MCF 10A (cell line): ENCODE data around the gene IFNA1. TPM values are rescaled to one million over a fixed set of nuclear protein-coding genes. Genes with fewer than 3 reads are reported as not detected.

Source experiments
- BruUV-seq: library from RNA; stranded (reverse); fragments of 400-500 nt; replicated peaks from 2 replicates; lab custom pipeline; 2021; lab: Mats Ljungman, UMichigan
- CTCF ChIA-PET: fragments of 300-600 bp; sonication (Branson Sonifier 250); formaldehyde crosslinking; extraction: SDS; loops from one replicate; lab custom pipeline; 2021; ENCODE audit warnings: antibody characterized with exemption, inconsistent platforms; lab: Yijun Ruan, JAX
- POLR2A ChIA-PET: fragments of 300-600, 350-650 bp; sonication (Branson Sonifier 250); formaldehyde crosslinking; extraction: SDS; loops from one replicate; lab custom pipeline; 2020; ENCODE audit warnings: antibody characterized with exemption, inconsistent platforms; lab: Yijun Ruan, JAX
- DNase-seq: peaks from one replicate; pipeline ENCODE4 v3.0.0-alpha.2; 2018; ENCODE audit not compliant: unreplicated experiment
- H3K27ac Mint-ChIP-seq: one replicate; pipeline ENCODE4 v1.8.0; 2022; ENCODE audit warnings: mild to moderate bottlenecking, low read depth, mixed read lengths; ENCODE audit not compliant: unreplicated experiment
- H3K27me3 Mint-ChIP-seq: one replicate; pipeline ENCODE4 v1.8.0; 2022; ENCODE audit warnings: mixed read lengths; ENCODE audit not compliant: insufficient read depth, unreplicated experiment
- H3K36me3 Mint-ChIP-seq: one replicate; pipeline ENCODE4 v1.8.0; 2022; ENCODE audit warnings: mild to moderate bottlenecking, moderate library complexity, mixed read lengths; ENCODE audit not compliant: insufficient read depth, unreplicated experiment
- H3K4me1 Mint-ChIP-seq: one replicate; pipeline ENCODE4 v1.8.0; 2022; ENCODE audit warnings: mixed read lengths; ENCODE audit not compliant: insufficient read depth, unreplicated experiment
- H3K4me3 Mint-ChIP-seq: one replicate; pipeline ENCODE4 v1.8.0; 2022; ENCODE audit warnings: mild to moderate bottlenecking, moderate library complexity, mixed read lengths; ENCODE audit not compliant: unreplicated experiment
- H3K9me3 Mint-ChIP-seq: one replicate; pipeline ENCODE4 v1.8.0; 2022; ENCODE audit warnings: mixed read lengths; ENCODE audit not compliant: unreplicated experiment
- intact Hi-C: fragments of 100-400 bp; cut with micrococcal nuclease; formaldehyde crosslinking; loops from 2 replicates; pipeline ENCODE4 v1.14.1; 2022
- total RNA-seq: library from RNA; stranded (reverse); gene quantifications from 2 replicates; pipeline ENCODE4 v1.2.3, GENCODE V29; 2022
- TF ChIP-seq, protein P1 (sequence below): fragments of 200-600 bp; IDR thresholded peaks from one replicate; pipeline ENCODE4 v1.8.0; 2022; ENCODE audit warnings: antibody characterized with exemption, mild to moderate bottlenecking; ENCODE audit not compliant: unreplicated experiment

The IFNA1 gene
- total RNA-seq, 1 experiment from 2014 or later, result not detected

DNA sequence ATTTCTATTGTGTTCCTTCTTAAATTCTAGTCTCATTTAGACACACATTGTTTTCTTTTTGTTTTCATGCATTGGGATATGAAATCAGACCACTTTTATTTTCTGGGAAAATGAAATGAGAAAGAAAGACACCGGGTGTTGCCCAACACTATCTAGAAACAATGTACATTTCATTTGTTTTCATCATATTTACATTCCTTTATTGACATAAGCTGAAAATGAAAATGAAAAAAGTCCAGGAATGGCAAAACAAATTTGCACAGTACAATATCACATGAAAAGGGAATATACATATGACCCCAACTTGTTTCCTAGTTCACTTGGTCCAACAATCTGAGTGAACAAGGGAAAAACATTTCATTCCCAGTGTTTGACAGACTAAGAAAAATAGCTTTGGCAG, 21.1 kb downstream of the IFNA1 start:
- TF ChIP-seq, protein P1, sequence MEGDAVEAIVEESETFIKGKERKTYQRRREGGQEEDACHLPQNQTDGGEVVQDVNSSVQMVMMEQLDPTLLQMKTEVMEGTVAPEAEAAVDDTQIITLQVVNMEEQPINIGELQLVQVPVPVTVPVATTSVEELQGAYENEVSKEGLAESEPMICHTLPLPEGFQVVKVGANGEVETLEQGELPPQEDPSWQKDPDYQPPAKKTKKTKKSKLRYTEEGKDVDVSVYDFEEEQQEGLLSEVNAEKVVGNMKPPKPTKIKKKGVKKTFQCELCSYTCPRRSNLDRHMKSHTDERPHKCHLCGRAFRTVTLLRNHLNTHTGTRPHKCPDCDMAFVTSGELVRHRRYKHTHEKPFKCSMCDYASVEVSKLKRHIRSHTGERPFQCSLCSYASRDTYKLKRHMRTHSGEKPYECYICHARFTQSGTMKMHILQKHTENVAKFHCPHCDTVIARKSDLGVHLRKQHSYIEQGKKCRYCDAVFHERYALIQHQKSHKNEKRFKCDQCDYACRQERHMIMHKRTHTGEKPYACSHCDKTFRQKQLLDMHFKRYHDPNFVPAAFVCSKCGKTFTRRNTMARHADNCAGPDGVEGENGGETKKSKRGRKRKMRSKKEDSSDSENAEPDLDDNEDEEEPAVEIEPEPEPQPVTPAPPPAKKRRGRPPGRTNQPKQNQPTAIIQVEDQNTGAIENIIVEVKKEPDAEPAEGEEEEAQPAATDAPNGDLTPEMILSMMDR, result no peak
- Mint-ChIP-seq H3K9me3 (no peaks in the 10 kb centered on the region), H3K36me3 (no peaks in the 10 kb centered on the region), H3K27ac (no peak overlapping the region), H3K4me1 (no peaks in the 10 kb centered on the region), H3K4me3 (no peak overlapping the region), H3K27me3 (no peaks in the 10 kb centered on the region)
- BruUV-seq, result no TSS peak
- POLR2A ChIA-PET, result no interaction called here
- CTCF ChIA-PET, result interaction anchor here (1.0 kb wide), 1 partner anchor 307 kb away, joined by 3 read pairs; no protein-coding TSS in a partner anchor
- DNase-seq, result no peak
- intact Hi-C loops, result loop anchor here (10.0 kb wide), 1 partner anchor 783 kb away; no protein-coding TSS in a partner anchor

DNA sequence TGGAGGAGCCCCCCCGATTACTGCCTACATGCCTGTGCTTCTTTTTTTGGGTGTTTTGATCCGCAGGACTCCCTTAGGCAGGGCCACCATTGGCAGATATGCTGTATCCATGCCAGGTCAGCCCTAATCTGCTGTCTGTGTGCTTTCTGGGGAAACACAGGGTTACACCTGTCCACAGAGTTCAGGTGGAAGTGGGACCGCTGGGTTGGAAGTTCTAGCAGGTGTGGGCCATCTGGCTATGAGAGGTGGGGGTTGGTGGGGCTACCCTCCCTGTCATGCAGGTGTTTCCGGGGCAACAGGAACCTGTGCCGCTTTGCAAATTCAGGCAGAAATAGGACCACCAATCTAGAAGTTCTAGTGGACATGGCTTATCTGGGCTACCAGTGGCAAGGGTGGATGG, 24.9 kb downstream of the IFNA1 start:
- intact Hi-C loops, result loop anchor here (10.0 kb wide), 1 partner anchor 780 kb away; no protein-coding TSS in a partner anchor
- no peak overlapping the region for H3K27ac Mint-ChIP-seq

DNA sequence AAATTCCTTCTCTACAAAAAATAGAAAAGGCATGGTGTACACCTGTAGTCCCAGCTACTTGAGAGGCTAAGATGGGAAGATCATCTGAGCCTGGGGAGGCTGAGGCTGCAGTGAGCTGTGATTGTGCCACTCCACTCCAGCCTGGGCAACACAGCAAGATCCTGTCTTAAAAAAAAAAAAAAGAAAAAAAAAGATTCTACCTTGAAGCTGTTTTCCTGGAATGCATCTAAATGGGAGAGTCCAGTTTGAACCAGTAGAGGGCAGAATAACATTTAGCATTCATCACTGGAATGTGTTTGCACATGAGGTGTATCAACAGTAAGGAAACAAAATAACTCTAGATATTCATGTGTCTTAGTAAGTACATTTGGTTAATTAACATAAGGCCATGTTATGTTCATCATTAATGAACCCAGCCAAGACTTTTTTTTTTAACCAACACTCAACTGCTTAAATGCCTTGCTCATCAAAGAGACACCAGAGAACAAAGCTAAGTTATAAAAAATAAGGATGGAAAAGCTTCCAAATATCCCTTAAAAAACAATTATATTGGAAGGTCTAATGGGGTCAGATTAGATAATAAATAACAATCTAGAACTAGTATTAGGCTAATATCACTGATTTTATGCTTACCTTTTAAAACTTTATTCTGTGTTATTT, 25.8 kb downstream of the IFNA1 start:
- no TSS peak for BruUV-seq
- peak; percentile 47 for DNase-seq
- H3K27ac Mint-ChIP-seq, result no peak overlapping the region
- no peaks in the 10 kb centered on the region for H3K27me3 Mint-ChIP-seq
- intact Hi-C loops, result loop anchor here (10.0 kb wide), 1 partner anchor 779 kb away; no protein-coding TSS in a partner anchor
- ChIA-PET CTCF (interaction anchor here (0.5 to 3.5 kb wide), 21 partner anchors 10 to 839 kb away, joined by 3 to 26 read pairs (median 3); no protein-coding TSS in a partner anchor), POLR2A (interaction anchor here (0.6 kb wide), 1 partner anchor 224 kb away, joined by 8 read pairs; no protein-coding TSS in a partner anchor)
- H3K36me3 Mint-ChIP-seq, result no peaks in the 10 kb centered on the region
- TF ChIP-seq, protein P1, result peak; percentile 38
- no peaks in the 10 kb centered on the region for H3K9me3 Mint-ChIP-seq
- no peak overlapping the region for H3K4me3 Mint-ChIP-seq
- no peaks in the 10 kb centered on the region for H3K4me1 Mint-ChIP-seq

More for the DNA sequence above, 24.9 kb downstream of the IFNA1 start:
- no peak overlapping the region for H3K4me3 Mint-ChIP-seq
- H3K36me3 Mint-ChIP-seq, result no peaks in the 10 kb centered on the region
- BruUV-seq, result no TSS peak
- no peaks in the 10 kb centered on the region for H3K27me3 Mint-ChIP-seq
- H3K4me1 Mint-ChIP-seq, result no peaks in the 10 kb centered on the region
- CTCF ChIA-PET, result interaction anchor here (0.6 to 3.5 kb wide), 13 partner anchors 9 to 840 kb away, joined by 3 to 26 read pairs (median 4); no protein-coding TSS in a partner anchor
- TF ChIP-seq, protein P1, result no peak
- H3K9me3 Mint-ChIP-seq, result no peaks in the 10 kb centered on the region
- POLR2A ChIA-PET, result no interaction called here
- no peak for DNase-seq

- TF ChIP-seq, protein P1, result no peak
- Mint-ChIP-seq H3K9me3 (no peaks in the 10 kb centered on the region), H3K4me3 (no peak overlapping the region), H3K4me1 (no peaks in the 10 kb centered on the region), H3K27me3 (no peaks in the 10 kb centered on the region), H3K27ac (no peak overlapping the region), H3K36me3 (no peaks in the 10 kb centered on the region)
- no TSS peak for BruUV-seq
- ChIA-PET CTCF (interaction anchor here (0.7 kb wide), 1 partner anchor 286 kb away, joined by 3 read pairs; no protein-coding TSS in a partner anchor), POLR2A (no interaction called here)
- intact Hi-C loops, result loop anchor here (10.0 kb wide), 1 partner anchor 245 kb away; no protein-coding TSS in a partner anchor
- no peak for DNase-seq
Measured at GRCh38 chr9:21470126-21470525, 29.9 kb downstream of the IFNA1 start.
